Activated naive CD4-positive, alpha-beta T cell treated with Interleukin-2 at 50 U/mL for 16 hours (primary cell): ENCODE results near the gene CYP3A4.
"Not testable (repeated sequence)": the region's sequence is repeated elsewhere in the genome, so short reads cannot be mapped to it uniquely, and the experiment has no call there.

Experiments used
- DNase-seq: peaks from one replicate; pipeline ENCODE4 v3.0.0-alpha.2; 2020

Gene CYP3A4

GRCh38 chr7:99784007-99784406 lies at the start of gene CYP3A4:
Gene CYP3A4 (minus strand): TSS chr7:99784184. CDS start chr7:99784081, 103 bp downstream.
- DNase-seq, result no peak

- DNase-seq, result no peak
These were observed 49.4 kb upstream of the CYP3A4 start for GRCh38 chr7:99833289-99833877.

GRCh38 chr7:99831595-99831994 lies 47.6 kb upstream of the CYP3A4 start:
- DNase-seq, result no peak

- DNase-seq, result no peak
These were observed 45.7 kb upstream of the CYP3A4 start for GRCh38 chr7:99829524-99830160.

DNA sequence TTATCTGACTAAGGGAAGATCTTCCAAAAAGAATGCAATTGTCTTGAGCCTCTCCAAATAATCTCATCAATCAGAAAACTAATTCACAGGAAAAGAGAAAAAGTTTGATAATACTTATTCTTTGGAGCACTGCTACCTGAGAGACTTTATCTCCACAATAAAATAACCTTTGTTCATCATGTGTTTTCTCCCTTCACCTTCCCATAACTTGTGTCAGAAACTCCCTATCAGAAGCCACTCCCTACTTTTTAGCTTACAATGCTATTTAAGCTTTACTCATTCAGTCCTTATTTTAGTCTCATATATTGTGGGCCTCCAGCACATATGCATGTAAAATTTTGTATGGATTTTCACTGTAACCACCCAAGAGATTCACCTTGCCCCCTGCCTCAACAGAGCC lies 44.8 kb upstream of the CYP3A4 start:
- DNase-seq, result no peak

GRCh38 chr7:99827040-99827778 lies 43.2 kb upstream of the CYP3A4 start:
- DNase-seq, result no peak

GRCh38 chr7:99825873-99826272 lies 41.9 kb upstream of the CYP3A4 start:
- no peak for DNase-seq

DNA sequence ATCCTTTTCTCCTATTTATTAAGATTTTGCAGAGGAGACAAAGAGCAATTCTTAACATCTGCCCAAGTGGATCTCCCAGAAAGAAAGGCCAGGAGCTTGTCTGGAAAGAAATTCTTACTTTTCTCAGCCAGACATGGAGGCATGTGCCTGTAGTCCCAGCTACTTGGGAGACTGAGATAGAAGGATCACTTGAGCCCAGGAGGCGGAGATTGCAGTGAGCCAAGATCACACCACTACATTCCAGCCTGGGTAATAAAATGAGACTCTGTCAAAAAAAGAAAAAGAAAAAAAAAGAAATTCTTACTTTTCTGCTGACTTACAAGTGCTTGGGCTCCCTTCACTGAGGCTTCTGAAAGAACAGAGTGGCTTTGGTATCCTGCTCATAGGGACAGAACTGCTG lies 41.5 kb upstream of the CYP3A4 start:
- no peak for DNase-seq

DNA sequence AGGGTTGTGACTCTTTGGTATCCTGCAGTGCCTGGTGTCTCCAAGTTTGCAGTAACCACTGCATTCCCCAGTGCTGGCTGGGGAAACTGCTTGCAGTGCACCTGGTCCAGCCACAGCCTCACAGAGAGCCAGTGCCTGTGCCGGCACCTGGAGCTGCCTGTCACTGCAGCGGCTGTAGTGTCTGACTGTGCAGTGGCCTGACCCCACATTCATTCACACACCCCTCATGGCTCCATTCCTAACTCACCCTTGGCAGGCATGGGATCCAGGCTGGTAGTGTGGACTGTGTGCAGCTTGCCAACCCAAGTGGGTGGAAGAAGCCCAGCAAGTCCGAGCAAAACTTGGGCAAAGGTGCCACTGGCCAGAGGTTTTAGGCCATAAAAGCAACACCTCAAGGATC lies 40.1 kb upstream of the CYP3A4 start:
- DNase-seq, result no peak

GRCh38 chr7:99822731-99823718 lies 39.0 kb upstream of the CYP3A4 start:
- no peak for DNase-seq

GRCh38 chr7:99820408-99821027 lies 36.5 kb upstream of the CYP3A4 start:
- DNase-seq, result no peak

- no peak for DNase-seq
These were observed 24.8 kb upstream of the CYP3A4 start for GRCh38 chr7:99808766-99809165.

DNA sequence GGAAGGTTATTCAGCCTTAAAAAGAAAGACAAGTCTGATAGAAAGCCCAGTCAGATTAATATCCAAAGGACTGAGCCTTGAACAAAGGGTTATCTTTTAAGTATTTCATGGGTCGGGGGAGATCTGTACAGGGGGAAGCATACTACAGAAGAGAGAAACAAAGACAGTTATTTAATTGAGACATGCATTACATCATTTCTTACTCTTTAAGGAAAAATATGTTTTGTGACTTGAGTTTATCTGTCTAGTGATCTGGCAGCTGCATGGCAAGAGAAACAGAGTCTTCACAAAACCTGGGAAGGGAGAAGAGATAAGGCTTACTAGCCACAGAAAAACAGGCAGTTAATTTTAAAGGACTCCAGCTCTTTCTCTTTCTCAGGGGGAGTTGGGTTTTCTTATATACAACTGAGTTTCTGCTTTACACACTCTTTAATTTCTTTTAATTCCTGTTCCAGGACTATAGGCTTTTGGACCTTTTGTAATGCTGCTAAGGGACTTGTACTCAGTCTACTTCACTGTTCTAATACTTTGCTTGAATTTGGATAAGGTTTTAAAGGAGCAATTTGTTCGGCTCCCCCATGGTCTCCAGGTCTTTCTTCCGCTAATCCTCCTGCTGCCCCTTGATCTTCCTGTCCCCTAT lies 23.0 kb upstream of the CYP3A4 start:
- no peak for DNase-seq

GRCh38 chr7:99805641-99806040 lies 21.7 kb upstream of the CYP3A4 start:
- DNase-seq, result no peak

DNA sequence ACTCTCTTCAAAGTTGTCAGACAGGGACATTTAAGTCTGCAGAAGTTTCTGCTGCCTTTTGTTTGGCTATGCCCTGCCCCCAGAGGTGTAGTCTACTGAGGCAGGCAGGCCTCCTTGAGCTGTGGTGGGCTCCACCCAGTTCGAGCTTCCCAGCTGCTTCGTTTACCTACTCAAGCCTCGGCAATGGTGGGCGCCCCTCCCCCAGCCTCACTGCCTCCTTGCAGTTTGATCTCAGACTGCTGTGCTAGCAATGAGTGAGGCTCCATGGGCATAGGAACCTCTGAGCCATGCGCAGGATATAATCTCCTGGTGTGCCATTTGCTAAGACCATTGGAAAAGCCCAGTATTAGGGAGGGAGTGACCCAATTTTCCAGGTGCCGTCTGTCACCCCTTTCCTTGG lies 19.1 kb upstream of the CYP3A4 start:
- not testable (repeated sequence) for DNase-seq

- DNase-seq, result not testable (repeated sequence)
These were observed 17.4 kb upstream of the CYP3A4 start for GRCh38 chr7:99801407-99801806.

- DNase-seq, result no peak
These were observed 15.0 kb upstream of the CYP3A4 start for GRCh38 chr7:99798972-99799371.

DNA sequence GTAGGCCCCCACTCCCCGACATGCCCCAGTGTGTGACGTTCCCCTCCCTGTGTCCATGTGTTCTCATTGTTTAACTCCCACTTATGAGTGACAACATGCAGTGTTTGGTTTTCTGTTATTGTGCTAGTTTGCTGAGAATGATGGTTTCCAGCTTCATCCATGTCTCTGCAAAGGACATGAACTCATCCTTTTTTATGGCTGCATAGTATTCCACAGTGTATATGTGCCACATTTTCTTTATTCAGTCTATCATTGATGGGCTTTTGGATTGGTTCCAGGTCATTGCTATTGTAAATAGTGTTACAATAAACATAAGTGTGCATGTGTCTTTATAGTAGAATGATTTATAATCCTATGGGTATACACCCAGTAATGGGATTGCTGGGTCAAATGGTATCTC lies 11.9 kb upstream of the CYP3A4 start:
- not testable (repeated sequence) for DNase-seq

DNA sequence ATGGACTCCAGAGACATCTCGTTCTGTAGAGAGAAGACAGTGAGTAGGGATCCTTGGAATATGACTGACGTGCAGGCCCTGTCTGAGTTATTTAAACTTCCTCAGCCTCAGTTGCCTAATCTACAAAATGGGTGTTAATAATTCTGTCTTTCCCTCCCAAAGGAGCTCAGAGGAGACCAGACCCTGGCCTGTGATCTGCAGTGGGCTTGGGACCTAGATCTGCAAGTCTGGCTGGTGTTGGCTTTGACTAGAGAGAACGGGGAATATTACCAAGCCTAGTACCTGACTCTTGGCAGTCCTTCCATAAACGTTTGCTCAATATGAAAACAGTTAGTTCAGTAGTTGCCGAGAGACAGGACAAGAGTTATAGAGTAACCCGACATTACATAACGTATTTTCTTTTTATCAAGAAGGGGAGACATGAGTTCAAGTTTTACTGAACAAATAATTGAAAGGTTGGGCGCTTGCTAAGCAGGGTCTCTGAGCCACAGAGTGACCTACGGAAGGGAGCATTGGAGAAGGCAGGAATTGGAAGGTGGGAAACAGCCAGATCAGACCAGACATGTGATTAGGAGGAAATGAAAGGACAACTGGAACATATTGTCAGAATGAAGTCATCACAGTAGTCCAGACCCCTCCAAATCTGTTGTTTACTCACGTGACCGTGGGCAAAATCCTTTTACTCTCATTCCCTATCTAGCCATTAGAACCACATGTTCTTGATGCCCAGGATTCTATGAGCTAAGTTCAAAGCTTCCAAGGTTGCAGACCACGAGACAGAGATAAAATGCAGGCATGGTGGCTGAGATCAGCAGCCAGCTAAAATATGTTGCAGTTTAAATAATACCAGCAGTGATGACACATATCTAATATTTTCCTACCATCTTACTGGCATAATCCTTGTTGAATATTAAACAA lies 10.9 kb upstream of the CYP3A4 start:
- DNase-seq, result no peak

DNA sequence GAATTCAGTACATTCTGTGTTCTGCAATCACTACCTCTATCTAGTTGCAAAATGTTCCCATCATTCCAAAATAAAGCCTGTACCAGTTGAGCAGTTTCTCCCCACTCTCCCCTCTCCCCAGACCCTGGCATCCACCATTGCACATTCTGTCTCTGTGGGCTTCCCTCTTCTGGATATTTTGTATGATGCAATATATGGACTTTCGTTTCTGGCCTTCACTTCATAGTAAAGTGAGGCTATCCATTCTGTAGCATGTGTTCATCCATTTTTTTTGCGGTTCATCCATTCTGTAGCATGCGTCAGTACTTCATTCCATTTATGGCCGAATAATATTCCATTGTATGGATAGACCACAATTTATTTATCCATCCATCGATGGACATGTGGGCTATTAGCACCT lies 9.5 kb upstream of the CYP3A4 start:
- no peak for DNase-seq

GRCh38 chr7:99792967-99793366 lies 9.0 kb upstream of the CYP3A4 start:
- DNase-seq, result no peak
